Inferior parietal cortex (tissue), 1 donor: Measurements from ENCODE around the gene ZNF595.
"Not testable (repeated sequence)": the region's sequence is repeated elsewhere in the genome, so short reads cannot be mapped to it uniquely, and the experiment has no call there.

ENCODE experiments used
- DNase-seq: peaks from one replicate; pipeline ENCODE4 v3.0.0-alpha.2; 2016; ENCODE audit errors: extremely low spot score

Gene ZNF595

DNA sequence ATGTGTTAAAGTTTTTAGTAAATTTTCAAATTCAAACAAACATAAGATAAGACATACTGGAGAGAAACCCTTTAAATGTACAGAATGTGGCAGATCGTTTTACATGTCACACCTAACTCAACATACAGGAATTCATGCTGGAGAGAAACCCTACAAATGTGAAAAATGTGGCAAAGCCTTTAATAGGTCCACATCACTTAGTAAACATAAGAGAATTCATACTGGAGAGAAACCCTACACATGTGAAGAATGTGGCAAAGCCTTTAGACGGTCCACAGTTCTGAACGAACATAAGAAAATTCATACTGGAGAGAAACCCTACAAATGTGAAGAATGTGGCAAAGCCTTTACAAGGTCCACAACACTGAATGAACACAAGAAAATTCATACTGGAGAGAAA, 32.8 kb downstream of the ZNF595 start:
- DNase-seq = no peak

DNA sequence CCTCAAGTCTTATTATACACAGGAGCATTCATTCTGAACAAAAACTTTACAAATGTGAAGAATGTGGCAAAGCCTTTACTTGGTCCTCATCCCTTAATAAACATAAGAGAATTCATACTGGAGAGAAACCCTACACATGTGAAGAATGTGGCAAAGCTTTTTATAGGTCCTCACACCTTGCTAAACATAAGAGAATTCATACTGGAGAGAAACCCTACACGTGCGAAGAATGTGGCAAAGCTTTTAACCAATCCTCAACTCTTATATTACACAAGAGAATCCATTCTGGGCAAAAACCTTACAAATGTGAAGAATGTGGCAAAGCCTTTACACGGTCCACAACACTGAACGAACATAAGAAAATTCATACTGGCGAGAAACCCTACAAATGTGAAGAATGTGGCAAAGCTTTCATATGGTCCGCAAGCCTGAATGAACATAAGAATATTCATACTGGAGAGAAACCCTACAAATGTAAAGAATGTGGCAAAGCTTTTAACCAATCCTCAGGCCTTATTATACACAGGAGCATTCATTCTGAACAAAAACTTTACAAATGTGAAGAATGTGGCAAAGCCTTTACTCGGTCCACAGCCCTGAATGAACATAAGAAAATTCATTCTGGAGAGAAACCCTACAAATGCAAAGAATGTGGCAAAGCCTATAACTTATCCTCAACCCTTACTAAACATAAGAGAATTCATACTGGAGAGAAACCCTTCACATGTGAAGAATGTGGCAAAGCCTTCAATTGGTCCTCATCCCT, 33.6 kb downstream of the ZNF595 start:
- DNase-seq = not testable (repeated sequence)

DNA sequence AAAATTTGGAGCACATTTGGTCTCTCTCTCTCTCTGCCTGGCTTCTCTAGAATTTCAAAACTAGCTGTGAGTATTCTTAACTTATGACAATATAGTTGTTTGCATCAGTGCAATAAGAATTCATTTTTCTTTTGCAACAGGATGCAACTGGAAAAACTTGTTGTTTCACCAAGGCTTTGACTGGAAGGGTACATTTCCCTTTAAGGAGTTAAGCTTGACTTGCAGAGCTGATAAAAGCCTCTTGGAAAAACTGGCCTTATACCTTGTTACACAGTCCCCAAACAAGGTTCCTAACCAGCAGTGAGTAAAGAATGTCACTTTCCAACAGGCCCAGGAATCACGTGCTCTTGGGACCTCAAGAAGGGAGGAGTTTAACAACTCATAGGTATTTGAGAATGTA, 45.3 kb downstream of the ZNF595 start:
- DNase-seq = no peak

DNA sequence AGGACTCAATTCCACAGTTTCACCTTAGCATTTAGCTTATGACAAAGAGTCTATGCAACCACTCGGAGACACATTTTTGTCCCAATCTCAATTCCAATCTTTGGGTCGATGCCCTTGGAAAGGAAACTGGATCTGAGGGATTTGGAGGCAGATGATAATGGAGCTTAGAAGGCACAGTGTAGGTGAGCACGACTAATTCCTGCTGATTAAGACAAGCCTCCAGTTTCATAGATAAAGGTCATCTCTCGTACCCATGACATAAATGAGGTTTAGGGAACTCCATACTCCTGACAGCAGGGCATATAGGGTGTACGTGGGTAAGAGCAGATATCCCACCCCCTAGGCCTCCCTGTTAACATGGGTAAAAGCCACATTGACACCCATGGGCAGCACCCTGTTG, 46.7 kb downstream of the ZNF595 start:
- no peak for DNase-seq

DNA sequence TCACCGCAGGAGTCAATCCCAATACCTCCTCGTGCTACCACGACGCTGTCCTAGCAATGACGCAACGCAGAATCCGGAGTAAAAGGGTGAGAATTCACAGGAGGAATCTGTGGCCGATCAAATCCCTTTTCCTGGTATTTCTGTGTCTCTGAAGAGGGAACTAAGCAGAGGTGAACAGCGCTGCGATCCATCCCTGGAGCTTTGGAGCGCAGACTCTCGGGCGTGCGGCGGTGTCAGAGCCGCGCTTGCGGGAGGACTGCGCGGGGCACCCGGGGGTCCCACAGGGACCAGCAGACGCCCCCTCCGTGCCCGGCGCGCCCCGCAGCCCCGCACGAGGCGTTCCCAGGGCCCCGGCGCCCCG, 53.9 kb downstream of the ZNF595 start:
- no peak for DNase-seq

DNA sequence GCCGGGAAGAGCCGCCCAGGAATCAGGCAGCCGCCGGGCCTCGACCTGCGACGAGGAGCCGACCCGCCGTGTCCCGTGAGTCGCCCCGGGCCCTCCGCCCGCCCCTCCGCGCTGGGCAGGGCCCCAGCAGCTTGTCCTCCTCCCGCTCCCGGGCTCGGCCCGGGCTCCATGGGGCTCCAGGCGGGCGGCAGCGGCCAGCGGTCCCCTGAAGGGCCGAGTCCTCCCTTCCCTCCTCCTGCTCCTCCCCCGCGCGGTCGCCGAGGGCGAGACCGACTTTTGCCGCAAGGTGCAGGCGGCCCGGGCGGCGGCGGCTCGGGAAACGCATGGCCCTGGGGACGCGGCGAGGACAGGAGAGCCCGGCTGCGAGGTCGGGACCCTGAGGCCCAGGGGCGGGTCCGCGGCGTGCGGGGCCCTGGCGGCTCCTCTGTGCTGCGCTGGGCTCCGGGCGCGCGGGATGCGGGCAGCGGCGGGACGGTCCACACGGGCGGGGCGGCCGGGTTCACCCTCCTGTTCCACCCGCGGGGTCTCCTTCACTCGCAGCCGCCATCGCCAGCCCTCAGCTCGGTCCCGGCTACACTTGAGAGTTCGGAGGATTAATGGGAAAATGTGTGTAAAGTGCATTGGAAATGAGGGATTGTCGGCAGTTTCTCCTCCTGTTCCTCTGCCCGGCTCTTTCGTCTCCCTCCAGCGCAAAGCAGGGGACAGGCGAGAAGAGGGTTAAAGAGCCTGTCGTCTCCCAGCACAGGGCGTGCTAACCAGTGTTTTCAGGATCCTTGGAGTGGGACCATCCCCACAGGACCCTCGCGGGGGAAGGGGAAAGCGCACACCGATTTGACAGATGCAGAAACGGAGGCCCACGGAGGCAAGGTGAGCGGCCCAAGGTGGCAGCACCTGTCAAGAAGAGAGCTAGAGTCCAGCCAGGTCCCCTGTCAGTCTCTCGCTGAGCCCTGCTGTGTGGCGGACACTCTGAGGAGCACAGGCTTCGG, 54.6 kb downstream of the ZNF595 start:
- no peak for DNase-seq

DNA sequence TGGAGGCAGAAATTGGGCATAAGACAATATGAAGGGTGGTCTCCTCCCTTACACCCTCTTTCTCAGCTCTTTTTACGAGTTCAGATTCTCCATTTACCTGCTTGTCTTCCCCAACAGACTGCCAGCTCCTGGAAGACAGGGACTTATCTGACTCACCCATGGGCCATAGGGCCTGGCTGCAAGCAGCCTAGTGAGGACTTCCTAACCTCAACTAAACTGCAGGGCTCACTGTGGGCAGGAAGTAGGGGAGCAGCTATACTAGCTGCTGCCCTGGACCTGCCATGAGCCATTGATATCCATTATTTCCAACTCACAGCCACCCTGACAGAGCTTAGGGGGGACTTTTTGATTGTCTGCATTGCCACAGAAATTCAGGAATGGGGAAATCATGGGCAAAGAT, 59.6 kb downstream of the ZNF595 start:
- DNase-seq = no peak

DNA sequence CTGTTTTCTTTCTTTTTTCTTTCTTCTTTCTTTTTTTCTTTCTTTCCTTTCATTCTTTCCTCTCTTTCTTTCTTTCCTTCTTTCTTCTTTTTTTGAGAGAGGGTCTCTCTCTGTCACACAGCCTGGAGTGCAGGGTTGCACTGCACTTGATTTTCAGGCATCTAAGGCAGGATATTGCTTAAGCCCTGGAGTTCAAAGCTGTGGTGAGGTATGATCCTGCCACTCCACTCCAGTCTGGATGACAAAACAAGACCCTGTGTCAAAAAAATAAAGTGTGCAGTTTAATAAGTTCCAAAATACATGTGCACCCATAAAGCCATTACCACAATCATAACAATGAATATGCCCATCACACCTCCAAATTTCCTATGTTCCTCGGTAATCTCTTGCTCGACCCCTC, 60.6 kb downstream of the ZNF595 start:
- no peak for DNase-seq

DNA sequence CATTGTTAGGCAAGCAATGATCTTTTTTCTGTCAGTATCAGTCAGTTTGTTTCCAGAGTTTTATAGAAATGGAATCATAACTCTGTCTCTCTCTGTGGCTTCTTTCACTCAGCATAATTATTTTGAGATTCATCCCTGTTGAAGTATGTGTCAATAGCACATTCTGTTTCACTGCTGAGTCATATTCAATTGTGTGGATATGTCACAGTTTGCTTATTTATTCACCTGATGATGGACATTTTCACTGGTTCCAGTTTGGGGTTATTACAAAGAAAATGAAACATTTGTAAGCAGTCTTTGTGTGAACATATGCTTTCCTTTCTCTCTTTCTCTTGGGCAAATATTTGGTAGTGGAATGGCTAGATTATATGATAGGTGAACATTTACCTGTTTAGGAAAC, 61.0 kb downstream of the ZNF595 start:
- no peak for DNase-seq

DNA sequence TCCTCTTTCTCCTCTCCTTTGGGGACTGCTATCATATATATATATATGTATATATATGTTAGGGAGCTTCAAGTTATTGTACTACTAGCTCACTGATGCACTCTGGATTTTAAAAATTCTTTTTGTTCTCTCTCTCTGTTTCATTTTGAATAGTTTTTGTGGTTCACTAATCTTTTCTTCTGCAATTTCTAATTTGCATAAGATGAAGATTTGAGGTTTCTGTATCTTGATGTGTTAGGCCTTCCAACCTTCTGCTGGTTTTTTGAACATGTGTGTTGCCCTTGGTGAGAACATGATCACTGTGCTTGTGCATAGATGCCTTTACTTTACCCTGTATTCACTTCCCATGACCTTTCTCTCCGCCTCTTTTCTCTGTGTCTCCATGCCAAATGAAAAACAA, 63.4 kb downstream of the ZNF595 start:
- no peak for DNase-seq

DNA sequence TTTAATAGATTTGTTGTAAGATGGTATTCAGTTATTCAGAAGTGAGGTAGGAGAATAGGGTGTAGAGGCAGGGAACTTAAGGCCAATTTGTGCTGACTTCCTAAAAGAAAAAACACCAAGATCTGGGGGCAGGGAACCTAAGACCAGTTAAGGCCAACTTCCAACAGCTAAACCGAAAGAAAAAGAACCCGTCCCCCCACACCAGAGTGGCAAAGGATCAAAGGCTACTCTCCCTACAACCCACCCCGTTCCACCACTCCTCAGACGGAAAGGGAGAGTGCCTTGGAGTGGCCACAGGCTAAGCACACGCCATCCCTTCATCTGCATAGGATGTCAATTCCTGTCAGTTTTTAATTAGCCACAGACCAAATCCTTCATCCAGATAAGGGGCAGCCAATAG, 67.5 kb downstream of the ZNF595 start:
- no peak for DNase-seq

DNA sequence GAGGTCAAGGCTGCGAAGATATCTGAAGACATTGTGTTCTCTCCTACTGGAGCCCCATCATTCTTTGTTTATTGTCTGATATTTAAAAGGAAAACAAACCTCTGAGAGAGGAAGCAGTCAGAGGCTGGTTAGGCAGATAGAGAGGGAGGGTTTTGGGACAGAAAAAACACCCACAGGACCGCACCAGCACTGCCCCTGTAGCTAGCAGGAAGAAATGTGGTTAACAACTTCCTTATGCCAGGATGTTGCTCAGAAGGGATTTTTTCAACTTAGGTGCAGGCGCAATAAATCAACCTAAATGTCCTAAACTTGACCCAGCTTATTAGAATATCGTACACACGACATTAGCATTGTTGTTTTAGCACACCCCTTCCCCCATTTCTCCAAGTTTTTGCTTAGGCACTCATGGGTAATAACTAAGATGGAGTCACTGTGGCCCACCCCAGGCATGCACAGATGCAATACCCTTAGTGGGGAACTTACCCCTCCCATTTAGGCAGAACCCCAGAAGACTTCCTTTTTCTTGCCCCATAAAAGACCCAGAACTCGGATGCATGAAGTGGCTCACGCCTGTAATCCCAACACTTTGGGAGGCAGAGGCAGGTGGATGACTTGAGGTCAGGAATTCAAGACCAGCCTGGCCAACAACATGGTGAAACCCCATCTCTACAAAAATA, 68.4 kb downstream of the ZNF595 start:
- no peak for DNase-seq

DNA sequence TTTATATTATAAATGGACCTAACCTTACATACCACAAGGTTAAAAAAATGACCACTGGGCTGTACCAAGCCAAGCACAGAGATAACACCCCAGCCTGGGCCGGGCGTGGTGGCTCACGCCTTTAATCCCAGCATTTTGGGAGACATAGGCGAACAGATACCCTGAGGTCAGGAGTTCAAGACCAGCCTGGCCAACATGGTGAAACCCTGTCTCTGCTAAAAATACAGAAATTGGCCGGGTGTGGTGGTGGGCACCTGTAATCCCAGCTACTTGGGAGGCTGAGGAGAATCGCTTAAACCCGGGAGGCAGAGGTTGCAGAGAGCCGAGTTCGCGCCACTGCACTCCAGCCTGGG, 70.8 kb downstream of the ZNF595 start:
- not testable (repeated sequence) for DNase-seq

DNA sequence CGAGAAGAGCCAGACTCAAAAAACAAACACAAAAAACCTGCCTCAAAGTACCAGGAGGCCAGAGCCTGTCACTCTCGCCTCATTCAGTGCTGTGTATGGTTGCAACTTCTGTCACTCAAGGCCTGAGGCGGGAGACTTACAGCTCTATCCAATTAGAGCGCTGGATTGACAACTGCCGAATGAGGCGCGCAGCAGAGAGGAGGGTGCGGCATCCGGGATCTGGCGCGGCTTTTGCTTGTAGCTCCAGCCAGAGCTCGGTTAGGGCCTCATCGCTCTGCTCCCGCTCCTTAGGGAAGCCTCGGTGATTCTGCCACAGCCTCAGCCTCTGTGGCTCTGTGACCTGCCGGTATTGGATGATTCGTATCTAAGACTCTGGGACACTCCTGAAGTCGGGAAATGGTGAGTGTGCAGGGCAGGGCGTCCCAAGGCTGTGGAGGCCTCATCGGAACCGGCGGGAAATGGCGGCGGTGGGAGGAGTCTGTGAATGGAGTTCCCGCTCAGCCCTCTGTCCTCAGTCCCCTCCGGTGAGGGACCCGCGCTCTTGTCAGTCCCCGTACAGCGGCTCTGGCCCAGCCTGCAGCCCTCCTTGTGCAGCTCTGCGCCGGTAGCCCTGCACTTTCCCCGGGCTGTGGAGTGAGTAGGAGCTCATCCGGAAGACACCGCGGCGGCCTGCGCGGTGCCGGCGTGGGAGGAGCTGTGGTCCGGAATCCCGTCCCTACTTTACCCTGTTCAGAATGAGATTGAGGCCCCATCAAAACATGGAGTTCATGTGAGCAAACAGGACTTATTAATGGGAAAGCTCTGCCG, 71.4 kb downstream of the ZNF595 start, which contains the start of gene ZNF718:
TSS of gene ZNF718 (plus strand) at position 227 of the 807 bp plus-strand sequence. CDS start at position 397, 170 bp downstream.
- peak; percentile 98 for DNase-seq

DNA sequence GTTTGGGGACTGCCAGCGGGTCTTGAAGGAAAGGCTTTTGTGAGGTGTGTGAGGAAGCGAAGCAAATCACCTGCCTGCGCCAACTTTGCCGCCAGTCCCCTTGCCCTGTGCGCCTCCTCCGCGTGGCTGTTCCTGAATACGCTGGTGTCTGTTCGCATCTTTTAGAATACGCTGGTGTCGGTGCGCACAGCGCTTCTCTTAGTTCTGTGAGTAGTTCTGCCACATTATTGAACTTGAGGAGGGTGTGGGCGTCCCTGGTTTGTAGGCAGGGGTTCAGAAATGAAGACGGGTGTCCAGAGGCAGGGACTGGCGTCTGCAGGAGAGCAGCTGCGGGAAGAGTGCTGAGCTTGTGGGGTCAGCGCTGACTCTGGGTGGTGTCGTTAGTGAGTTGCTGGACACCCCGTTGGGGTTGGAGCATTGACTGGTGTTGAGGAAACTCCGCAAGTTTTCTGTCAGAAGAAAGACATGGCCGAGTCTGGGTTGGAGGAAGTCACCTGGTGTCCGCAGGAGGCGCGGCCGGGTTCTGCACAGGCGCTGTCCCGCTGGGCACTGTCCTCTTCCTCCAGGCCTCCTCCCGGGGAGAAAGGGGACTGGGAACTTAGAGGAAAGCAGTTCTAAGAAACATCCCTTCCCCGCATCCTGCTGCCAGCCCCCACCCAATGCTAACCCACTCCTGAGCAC, 72.1 kb downstream of the ZNF595 start:
- peak; percentile 8 for DNase-seq

DNA sequence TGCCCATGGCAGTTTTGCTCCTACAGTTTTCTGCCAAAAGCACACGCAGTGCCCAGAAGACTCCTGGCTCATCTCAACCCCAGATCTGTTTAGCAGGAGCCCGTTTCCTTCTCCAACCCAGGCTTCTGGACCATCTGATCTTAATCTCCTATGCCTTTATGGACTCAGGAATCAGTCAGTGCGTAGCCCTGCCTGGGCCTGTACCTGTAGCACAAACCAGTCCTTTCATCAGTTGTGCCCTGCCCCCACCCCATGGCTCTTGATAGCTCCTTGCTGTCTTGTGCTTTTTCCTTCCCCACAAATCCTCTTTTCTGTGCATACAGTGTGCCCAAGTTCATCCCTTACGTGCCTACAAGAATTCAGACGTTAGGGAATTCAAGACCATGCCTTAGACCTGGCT, 72.7 kb downstream of the ZNF595 start:
- no peak for DNase-seq

DNA sequence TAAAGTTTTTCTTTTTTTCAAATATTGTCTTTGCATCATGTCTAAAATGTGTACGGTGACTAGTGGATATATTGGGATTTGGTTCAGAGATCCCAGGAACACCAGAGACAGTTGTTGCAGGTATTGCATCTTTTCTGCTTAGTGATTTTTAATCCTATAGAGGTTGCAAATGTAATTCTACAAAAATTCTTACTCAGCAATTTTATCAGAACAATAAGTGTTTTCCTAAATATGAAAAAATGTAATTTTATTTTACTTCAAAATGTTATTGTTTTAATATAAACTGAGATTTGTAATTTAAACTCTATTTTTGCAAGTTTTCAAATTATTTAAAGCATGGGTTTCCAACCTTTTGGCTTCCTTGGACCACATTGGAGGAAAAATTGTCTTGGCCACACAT, 79.4 kb downstream of the ZNF595 start:
- no peak for DNase-seq
